ENCODE measurements around the gene C1orf122. TPM values are rescaled to one million over a fixed set of nuclear protein-coding genes. Genes with fewer than 3 reads are reported as not detected.
"Not testable (repeated sequence)": the region's sequence is repeated elsewhere in the genome, so short reads cannot be mapped to it uniquely, and the experiment has no call there.

The C1orf122 gene
- 10 to 100 TPM in 11 of 12 donors, not detected in 1; 21.3 to 67.5 (median 31.9) TPM for polyA plus RNA-seq (ENCODE audit: insufficient read length in 12 of 12)
- long read RNA-seq, donor 1, transcript C1orf122-202 (2 exons, 2,229 nt), result minor isoform, 13 of 43 reads
- long read RNA-seq, donor 1, transcript C1orf122-201 (3 exons, 973 nt), result minor isoform, 11 of 43 reads
- long read RNA-seq, donor 1, transcript C1orf122-204 (3 exons, 1,234 nt), result major isoform, 19 of 43 reads
- long read RNA-seq, donor 1, partial matches to known transcripts, result 0 of 43 reads
- long read RNA-seq, donor 1, other reads (novel, unspliced or antisense), result 0 of 43 reads
- long read RNA-seq, donor 2, transcript C1orf122-204 (3 exons, 1,234 nt), result minor isoform, 16 of 59 reads
- long read RNA-seq, donor 2, transcript C1orf122-201 (3 exons, 973 nt), result major isoform, 24 of 59 reads
- long read RNA-seq, donor 2, transcript C1orf122-202 (2 exons, 2,229 nt), result minor isoform, 19 of 59 reads
- long read RNA-seq, donor 2, partial matches to known transcripts, result 0 of 59 reads
- long read RNA-seq, donor 2, other reads (novel, unspliced or antisense), result 0 of 59 reads
- long read RNA-seq, donor 3, transcript C1orf122-204 (3 exons, 1,234 nt), result minor isoform, 9 of 42 reads
- long read RNA-seq, donor 3, transcript C1orf122-202 (2 exons, 2,229 nt), result major isoform, 20 of 42 reads
- long read RNA-seq, donor 3, transcript C1orf122-201 (3 exons, 973 nt), result minor isoform, 13 of 42 reads
- long read RNA-seq, donor 3, partial matches to known transcripts, result 0 of 42 reads
- long read RNA-seq, donor 3, other reads (novel, unspliced or antisense), result 0 of 42 reads
- long read RNA-seq, donor 4, transcript C1orf122-201 (3 exons, 973 nt), result major isoform, 15 of 43 reads
- long read RNA-seq, donor 4, transcript C1orf122-202 (2 exons, 2,229 nt), result minor isoform, 14 of 43 reads
- long read RNA-seq, donor 4, transcript C1orf122-204 (3 exons, 1,234 nt), result minor isoform, 9 of 43 reads
- long read RNA-seq, donor 4, partial matches to known transcripts, result 5 of 43 reads
- long read RNA-seq, donor 4, other reads (novel, unspliced or antisense), result 0 of 43 reads
- long read RNA-seq, donor 5, transcript C1orf122-202 (2 exons, 2,229 nt), result major isoform, 39 of 98 reads
- long read RNA-seq, donor 5, transcript C1orf122-201 (3 exons, 973 nt), result minor isoform, 36 of 98 reads
- long read RNA-seq, donor 5, transcript C1orf122-204 (3 exons, 1,234 nt), result minor isoform, 16 of 98 reads
- long read RNA-seq, donor 5, partial matches to known transcripts, result 0 of 98 reads
- long read RNA-seq, donor 5, other reads (novel, unspliced or antisense), result 7 of 98 reads
- long read RNA-seq, donor 6, transcript C1orf122-201 (3 exons, 973 nt), result major isoform, 16 of 39 reads
- long read RNA-seq, donor 6, transcript C1orf122-202 (2 exons, 2,229 nt), result minor isoform, 11 of 39 reads
- long read RNA-seq, donor 6, partial matches to known transcripts, result 8 of 39 reads
- long read RNA-seq, donor 6, other reads (novel, unspliced or antisense), result 0 of 39 reads
- long read RNA-seq, donor 7, transcript C1orf122-202 (2 exons, 2,229 nt), result major isoform, 17 of 30 reads
- long read RNA-seq, donor 7, transcript C1orf122-201 (3 exons, 973 nt), result minor isoform, 10 of 30 reads
- long read RNA-seq, donor 7, partial matches to known transcripts, result 0 of 30 reads
- long read RNA-seq, donor 7, other reads (novel, unspliced or antisense), result 0 of 30 reads
- long read RNA-seq, donor 8, transcript C1orf122-202 (2 exons, 2,229 nt), result minor isoform, 29 of 74 reads
- long read RNA-seq, donor 8, transcript C1orf122-204 (3 exons, 1,234 nt), result minor isoform, 14 of 74 reads
- long read RNA-seq, donor 8, transcript C1orf122-201 (3 exons, 973 nt), result major isoform, 31 of 74 reads
- long read RNA-seq, donor 8, partial matches to known transcripts, result 0 of 74 reads
- long read RNA-seq, donor 8, other reads (novel, unspliced or antisense), result 0 of 74 reads
- long read RNA-seq, donor 9, transcript C1orf122-204 (3 exons, 1,234 nt), result minor isoform, 11 of 62 reads
- long read RNA-seq, donor 9, transcript C1orf122-202 (2 exons, 2,229 nt), result major isoform, 28 of 62 reads
- long read RNA-seq, donor 9, transcript C1orf122-201 (3 exons, 973 nt), result minor isoform, 23 of 62 reads
- long read RNA-seq, donor 9, partial matches to known transcripts, result 0 of 62 reads
- long read RNA-seq, donor 9, other reads (novel, unspliced or antisense), result 0 of 62 reads
- long read RNA-seq, donor 10, transcript C1orf122-204 (3 exons, 1,234 nt), result minor isoform, 11 of 60 reads
- long read RNA-seq, donor 10, transcript C1orf122-201 (3 exons, 973 nt), result major isoform, 22 of 60 reads
- long read RNA-seq, donor 10, transcript C1orf122-202 (2 exons, 2,229 nt), result major isoform, 22 of 60 reads
- long read RNA-seq, donor 10, partial matches to known transcripts, result 5 of 60 reads
- long read RNA-seq, donor 10, other reads (novel, unspliced or antisense), result 0 of 60 reads
- long read RNA-seq, donor 11, transcript C1orf122-204 (3 exons, 1,234 nt), result minor isoform, 8 of 58 reads
- long read RNA-seq, donor 11, transcript C1orf122-201 (3 exons, 973 nt), result minor isoform, 17 of 58 reads
- long read RNA-seq, donor 11, transcript C1orf122-202 (2 exons, 2,229 nt), result major isoform, 27 of 58 reads
- long read RNA-seq, donor 11, partial matches to known transcripts, result 6 of 58 reads
- long read RNA-seq, donor 11, other reads (novel, unspliced or antisense), result 0 of 58 reads

- DNase-seq, result peak; percentile 94
These were observed at the start of gene C1orf122, which contains the start of gene YRDC for GRCh38 chr1:37807555-37808368. TSS of gene C1orf122 (plus strand) at chr1:37807790. CDS start at chr1:37808405, 615 bp downstream. TSS of gene YRDC (minus strand) at chr1:37808208. CDS start at chr1:37808180, 28 bp downstream.

GRCh38 chr1:37759451-37759850, 48.1 kb upstream of the C1orf122 start:
- DNase-seq, result no peak

GRCh38 chr1:37761416-37762095, 46.0 kb upstream of the C1orf122 start:
- no peak for DNase-seq

GRCh38 chr1:37762516-37762915, 45.1 kb upstream of the C1orf122 start:
- no peak for DNase-seq

- DNase-seq, result no peak
These were observed 43.7 kb upstream of the C1orf122 start for GRCh38 chr1:37763791-37764413.

GRCh38 chr1:37764414-37764825, 43.2 kb upstream of the C1orf122 start:
- DNase-seq, result peak; percentile 64

- DNase-seq, result no peak
These were observed 42.6 kb upstream of the C1orf122 start, which contains the start of gene EPHA10 for GRCh38 chr1:37764888-37765441. TSS of gene EPHA10 (minus strand) at chr1:37765120. CDS start at chr1:37765066, 54 bp downstream.

GRCh38 chr1:37765916-37766664, 41.5 kb upstream of the C1orf122 start:
- no peak for DNase-seq

GRCh38 chr1:37767488-37767887, 40.1 kb upstream of the C1orf122 start:
- no peak for DNase-seq

- DNase-seq, result not testable (repeated sequence)
These were observed 36.1 kb upstream of the C1orf122 start for GRCh38 chr1:37771440-37771839.

GRCh38 chr1:37776946-37777516, 30.6 kb upstream of the C1orf122 start:
- DNase-seq, result no peak

- DNase-seq, result no peak
These were observed 28.9 kb upstream of the C1orf122 start for GRCh38 chr1:37778654-37779053.

- DNase-seq, result no peak
These were observed 25.1 kb upstream of the C1orf122 start for GRCh38 chr1:37782491-37782890.

GRCh38 chr1:37792943-37793686, 14.5 kb upstream of the C1orf122 start:
- no peak for DNase-seq
